GM18873 (cell line): ENCODE results near the gene TGFBR2.

Experiments used
- ATAC-seq: cut with Tn5 transposase; IDR thresholded peaks from one replicate; pipeline ENCODE4 v1.9.1; 2021; ENCODE audit warnings: mild to moderate bottlenecking, moderate library complexity, moderate number of reproducible peaks; ENCODE audit not compliant: unreplicated experiment, low FRiP score

The TGFBR2 gene

GRCh38 chr3:30606301-30607031 is at the start of gene TGFBR2:
TGFBR2 (plus strand) TSS chr3:30606601; CDS start chr3:30606884, 283 bp downstream.
- peak; percentile 75 for ATAC-seq

- no peak for ATAC-seq
These were observed 48.6 kb upstream of the TGFBR2 start for GRCh38 chr3:30557746-30558303.

- no peak for ATAC-seq
These were observed 42.4 kb upstream of the TGFBR2 start for GRCh38 chr3:30563956-30564355.

GRCh38 chr3:30567139-30567753 is 39.2 kb upstream of the TGFBR2 start:
- no peak for ATAC-seq

- ATAC-seq = no peak
These were observed 29.5 kb upstream of the TGFBR2 start for GRCh38 chr3:30576946-30577345.

GRCh38 chr3:30577788-30578187 is 28.6 kb upstream of the TGFBR2 start:
- ATAC-seq = peak; percentile 65

- ATAC-seq = no peak
These were observed 27.9 kb upstream of the TGFBR2 start for GRCh38 chr3:30578479-30578878.

- no peak for ATAC-seq
These were observed 27.3 kb upstream of the TGFBR2 start for GRCh38 chr3:30578986-30579579.

GRCh38 chr3:30581067-30581585 is 25.3 kb upstream of the TGFBR2 start:
- ATAC-seq = no peak

- ATAC-seq = no peak
These were observed 24.4 kb upstream of the TGFBR2 start for GRCh38 chr3:30581982-30582381.

- ATAC-seq = no peak
These were observed 22.4 kb upstream of the TGFBR2 start for GRCh38 chr3:30583973-30584372.

- ATAC-seq = no peak
These were observed 20.7 kb upstream of the TGFBR2 start for GRCh38 chr3:30585654-30586053.

- ATAC-seq = no peak
These were observed 20.1 kb upstream of the TGFBR2 start for GRCh38 chr3:30586096-30586805.

GRCh38 chr3:30586806-30587486 is 19.5 kb upstream of the TGFBR2 start:
- no peak for ATAC-seq

GRCh38 chr3:30587904-30588303 is 18.5 kb upstream of the TGFBR2 start:
- ATAC-seq = no peak

- ATAC-seq = no peak
These were observed 10.2 kb upstream of the TGFBR2 start for GRCh38 chr3:30596152-30596551.

GRCh38 chr3:30597131-30597768 is 9.2 kb upstream of the TGFBR2 start:
- ATAC-seq = no peak

GRCh38 chr3:30597769-30598134 is 8.6 kb upstream of the TGFBR2 start:
- ATAC-seq = no peak

GRCh38 chr3:30598668-30599545 is 7.5 kb upstream of the TGFBR2 start:
- ATAC-seq = no peak
